NCI-H2196 (cell line): ENCODE measurements around the gene CARM1.
A peak's percentile ranks its signal among the peaks of the same experiment; 100 is the strongest.
"Not testable (repeated sequence)": the region's sequence is repeated elsewhere in the genome, so short reads cannot be mapped to it uniquely, and the experiment has no call there.

Source experiments
- DNase-seq: peaks from one replicate; lab custom pipeline; 2025; ENCODE audit not compliant: unreplicated experiment; lab: John Stamatoyannopoulos, UW

CARM1 gene

DNA sequence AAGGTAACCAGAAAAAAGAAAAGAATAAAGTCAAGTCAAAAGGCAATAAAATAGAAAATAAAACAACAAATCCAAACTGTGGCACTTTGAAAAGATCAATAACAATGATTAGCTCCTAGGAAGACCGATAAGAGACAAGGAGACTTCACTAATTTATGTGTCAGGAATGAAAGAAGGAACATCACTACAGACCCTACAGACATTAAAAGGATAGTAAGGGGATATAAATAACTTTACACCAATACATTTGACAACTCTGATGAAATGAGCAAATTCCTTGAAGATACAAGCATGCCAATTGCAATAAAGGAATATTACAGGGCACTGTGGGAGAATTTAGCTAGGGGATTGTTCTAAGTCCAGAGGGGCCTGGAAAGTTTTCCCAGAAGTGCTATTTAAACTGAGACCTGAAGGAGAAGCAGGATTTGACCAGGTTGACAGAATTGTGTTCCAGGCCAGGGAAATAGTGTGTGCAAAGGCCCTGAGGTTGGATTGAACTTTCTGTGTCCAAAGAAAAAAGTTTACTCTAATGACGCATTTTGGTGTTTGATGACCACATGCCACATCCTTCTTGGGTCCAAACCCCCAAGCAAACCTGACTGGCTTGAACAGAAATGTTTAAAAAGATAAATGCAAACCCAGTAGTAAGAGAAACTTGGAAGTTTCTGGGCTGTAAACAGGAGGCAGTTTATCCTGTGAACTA lies 24.7 kb upstream of the CARM1 start:
- no peak for DNase-seq

DNA sequence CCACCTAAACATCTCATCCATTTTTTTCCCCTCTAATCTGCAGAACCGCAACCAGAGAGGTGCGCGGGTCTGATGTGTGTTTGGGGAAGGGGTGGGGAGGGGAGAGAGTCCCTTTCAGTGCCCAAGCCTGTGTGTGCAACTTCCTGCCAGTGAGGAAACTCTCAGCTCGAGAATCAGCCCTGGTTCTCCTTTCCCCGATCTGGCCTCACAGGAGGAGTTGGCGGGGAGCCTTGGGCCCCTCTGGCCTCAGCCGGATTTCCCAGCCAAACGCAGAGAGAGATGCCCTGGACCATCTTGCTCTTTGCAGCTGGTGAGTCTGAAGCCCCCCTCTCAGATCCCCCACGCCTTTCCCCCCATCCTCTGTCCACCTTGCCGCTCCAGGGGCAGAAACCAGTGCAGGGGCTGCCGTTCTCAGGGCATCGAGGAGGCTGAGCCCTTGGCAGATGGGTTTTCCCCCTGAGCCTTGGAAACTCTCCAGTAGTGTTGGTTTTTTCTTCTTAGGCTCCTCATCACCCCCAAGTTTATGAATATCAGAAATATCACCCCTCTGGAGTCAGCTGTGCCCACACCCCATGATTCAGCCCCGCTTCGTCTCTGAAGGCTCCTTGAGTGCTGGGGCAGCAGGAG lies 23.0 kb upstream of the CARM1 start, which contains the start of gene C19orf38:
Gene C19orf38 (plus strand): TSS at position 186 of the 627 bp plus-strand sequence. CDS start 94 bp downstream, at position 280.
- DNase-seq, result no peak

DNA sequence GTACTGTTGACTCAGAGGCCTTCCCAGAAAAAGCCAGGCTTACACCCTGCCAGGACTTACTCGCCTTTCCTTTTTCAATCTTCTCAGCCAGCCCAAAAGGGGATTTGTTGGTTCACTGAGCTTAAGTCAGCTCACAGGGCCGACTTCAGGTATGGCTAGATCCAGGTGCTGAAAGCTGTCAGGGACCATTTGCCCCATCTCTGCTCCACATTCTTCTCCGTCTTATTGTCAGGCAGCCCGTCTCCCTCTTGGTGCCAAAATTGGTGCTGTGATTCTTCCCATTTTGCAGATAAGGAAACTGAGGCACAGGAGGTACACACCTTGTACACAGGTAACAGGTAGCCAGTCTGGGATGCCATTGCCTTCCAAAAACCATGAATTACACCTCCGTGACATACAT lies 20.7 kb upstream of the CARM1 start:
- no peak for DNase-seq

DNA sequence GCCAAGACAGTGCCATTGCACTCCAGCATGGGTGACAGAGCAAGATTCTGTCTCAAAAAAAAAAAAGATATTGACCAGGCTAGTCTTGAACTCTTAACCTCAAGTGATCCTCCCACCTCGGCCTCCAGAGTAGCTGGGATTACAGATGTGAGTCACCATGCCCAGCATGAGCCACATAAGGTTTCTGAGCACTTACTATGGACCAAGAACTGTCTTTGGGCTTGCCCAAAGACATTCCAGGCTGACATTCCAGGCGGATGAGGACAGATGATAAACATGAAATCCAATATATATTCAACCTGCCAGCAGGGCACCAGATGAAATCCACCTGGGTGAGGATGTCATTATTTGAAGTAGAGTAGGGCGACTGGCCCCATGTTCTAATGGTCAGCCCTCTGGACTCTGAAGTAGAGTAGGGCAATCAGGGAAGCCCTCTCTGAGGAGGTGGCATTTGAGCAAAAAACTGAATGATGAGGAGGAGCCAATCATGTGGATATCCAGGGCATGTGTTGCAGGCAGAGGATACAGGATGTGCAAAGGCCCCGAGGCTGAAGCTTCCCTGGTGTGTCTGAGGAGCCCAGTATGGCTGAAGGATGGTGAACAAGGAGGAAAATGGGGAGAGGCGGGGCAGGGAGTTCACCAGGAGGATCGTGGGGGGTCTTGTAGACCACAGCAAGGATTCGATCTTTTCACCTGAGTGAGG lies 19.1 kb upstream of the CARM1 start:
- no peak for DNase-seq

DNA sequence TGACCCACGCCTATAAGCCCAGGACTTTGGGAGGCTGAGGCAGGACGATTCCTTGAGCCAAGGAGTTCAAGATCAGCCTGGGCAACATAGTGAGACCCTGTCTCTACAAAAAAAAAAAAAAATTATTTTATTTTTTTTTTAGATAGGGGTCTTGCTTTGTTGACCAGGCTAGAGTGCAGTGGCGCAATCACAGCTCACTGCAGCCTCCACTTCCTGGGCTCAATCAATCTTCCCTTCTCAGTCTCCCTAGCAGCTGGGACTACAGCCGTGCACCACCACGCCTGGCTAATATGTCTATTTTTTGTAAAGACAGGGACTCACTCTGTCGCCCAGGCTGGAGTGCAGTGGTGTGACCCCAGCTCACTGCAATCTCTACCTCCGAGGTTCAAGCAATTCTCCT lies 18.4 kb upstream of the CARM1 start:
- DNase-seq, result no peak

DNA sequence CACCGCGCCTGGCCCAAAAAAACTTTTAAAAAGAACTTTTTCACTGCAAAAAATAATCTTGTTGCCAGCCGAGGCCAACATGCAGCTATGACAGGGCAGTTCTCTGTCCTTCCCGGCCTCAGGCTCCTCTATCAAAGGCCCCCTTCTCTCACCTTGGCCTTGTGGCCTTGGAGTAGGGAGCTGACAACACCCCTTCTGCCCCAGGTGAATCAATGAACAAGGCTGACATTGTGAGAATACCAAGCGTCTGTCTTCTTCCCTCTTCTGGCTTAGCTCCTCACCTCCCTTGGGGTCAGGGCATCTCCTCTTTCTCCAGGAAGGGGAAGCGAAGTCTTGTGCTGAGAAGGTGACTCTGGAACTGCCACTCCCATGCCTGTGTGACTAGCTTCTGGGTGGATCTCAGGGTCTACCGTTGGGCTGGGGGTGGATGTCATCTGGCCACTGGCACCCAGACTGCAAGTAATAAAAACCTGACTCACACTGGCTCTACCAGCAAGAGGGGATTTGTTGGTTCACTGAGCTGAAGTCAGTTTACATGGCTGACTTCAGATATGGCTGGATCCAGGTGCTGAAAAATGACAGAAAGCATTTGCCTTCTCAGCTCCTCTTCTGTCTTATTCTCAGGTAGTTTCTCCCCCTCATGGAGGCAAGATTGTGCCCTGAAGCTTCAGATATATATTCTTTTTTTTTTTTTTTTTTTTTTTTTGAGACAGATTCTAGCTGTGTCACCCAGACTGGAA lies 16.8 kb upstream of the CARM1 start:
- DNase-seq, result no peak

DNA sequence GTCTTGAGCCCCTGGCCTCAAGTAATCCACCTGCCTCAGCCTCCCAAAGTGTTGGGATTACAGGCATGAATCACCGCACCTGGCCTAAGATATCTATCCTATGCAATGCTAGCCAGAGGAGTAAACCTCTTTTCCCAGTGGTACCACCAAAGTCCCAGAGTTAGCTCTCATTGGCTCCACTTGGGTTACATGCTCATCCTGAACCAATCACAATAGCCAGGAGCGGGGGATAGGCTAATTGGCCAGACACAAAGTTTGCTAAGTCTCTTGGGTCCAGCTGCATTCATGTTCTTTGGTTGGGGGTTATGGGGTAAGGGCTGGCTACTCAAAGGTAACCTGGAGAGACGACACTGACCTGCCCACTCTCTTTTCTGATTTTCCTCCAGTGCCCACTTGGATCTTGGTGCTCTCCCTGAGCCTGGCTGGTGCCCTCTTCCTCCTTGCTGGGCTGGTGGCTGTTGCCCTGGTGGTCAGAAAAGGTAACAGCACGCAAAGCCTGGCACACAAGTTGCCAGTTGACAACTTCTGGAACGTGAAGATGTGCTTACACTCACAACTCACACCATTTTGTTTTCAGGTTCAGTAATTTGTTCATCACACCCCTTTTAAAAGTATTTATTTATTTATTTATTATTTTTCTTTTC lies 15.4 kb upstream of the CARM1 start:
- DNase-seq, result no peak

DNA sequence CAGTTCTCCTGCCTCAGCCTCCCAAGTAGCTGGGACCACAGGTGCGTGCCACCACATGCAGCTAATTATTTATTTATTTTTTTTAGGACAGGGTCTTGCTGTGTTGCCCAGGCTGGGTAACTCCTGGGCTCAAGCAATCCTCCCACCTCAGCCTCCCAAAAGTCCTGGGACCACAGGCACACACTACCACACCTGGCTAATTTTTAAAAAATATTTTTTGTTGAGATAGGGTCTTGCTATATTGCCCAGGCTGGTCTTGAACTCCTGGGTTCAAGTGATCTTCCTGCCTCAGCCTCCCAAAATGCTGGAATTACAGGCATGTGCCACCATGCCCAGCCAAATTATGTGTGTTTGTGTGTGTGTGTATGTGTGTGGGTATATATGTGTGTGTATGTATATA lies 14.5 kb upstream of the CARM1 start:
- DNase-seq, result not testable (repeated sequence)

DNA sequence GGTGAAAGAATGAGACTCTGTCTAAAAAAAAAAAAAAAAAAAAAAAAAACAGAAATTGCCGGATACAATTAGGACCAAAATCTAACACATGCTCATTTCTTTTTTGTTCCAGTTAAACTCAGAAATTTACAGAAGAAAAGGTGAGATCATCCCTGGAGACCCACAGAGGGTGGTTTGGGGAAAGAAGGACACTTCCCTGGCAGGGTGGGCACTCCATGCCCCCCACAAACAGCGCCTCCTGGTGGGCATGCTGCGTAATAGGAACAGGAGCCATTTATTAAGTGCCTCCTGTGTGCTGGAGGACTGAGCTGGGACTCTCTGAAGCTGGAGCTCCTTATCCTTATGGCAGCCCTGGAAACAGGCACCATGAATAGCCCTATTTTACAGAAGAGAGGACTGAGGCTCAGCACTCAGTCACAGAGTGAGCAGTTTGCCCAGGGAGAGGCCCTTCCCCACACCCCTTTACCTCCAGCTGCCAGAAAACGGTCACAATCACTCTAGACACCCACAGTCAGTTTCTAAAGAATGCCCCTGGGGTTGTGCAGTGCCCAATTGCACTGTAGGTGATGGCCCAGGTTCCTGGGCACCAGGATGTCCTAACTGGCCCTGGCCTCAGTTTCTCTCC lies 13.0 kb upstream of the CARM1 start:
- DNase-seq, result no peak

DNA sequence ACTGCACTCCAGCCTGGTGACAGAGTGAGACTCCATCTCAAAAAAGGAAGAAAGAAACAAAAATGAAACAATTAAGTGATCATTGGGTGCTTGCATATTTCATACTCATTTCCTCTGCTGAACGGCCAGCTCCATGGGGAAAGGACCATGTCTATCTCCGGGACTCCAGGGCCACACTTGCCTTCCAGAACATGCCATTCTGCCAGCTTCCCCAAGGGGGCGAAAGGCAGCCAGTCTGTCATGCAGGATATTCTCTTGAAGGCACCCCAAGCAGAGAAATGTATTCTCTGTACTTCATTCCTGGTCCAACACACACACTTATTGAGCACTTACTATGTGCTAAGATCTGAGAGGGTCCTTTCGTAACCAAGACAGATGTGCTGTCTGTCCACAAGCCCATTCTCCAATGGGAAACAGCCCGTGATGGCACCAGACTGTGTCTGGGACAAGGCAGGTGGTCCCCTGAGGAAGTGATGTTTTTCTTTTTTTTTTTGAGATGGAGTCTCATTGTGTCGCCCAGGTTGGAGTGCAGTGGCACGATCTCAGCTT lies 10.2 kb upstream of the CARM1 start:
- peak; percentile 14 for DNase-seq

DNA sequence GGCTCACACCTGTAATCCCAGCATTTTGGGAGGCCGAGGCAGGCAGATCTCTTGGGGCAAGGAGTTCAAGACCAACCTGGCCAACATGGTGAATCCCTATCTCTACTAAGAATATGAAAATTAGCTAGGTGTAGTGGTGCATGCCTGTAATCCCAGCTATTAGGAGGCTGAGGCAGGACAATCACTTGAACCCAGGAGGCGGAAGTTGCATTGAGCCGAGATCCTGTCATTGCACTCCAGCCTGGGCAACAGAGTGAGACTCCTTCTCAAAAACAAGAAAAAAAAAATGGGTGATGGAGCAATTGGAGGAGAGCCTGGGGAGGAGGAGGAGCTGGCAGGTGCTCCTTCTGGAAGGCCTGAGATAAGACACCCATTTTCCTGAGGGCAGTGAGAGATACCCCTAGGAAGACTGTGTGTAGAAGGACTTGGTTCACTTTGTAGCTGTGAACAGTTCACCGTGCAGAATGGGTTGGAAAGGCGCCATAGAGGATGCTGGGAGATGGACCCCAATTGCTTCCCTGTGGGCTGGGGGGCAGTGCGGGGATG lies 8.7 kb upstream of the CARM1 start:
- no peak for DNase-seq

DNA sequence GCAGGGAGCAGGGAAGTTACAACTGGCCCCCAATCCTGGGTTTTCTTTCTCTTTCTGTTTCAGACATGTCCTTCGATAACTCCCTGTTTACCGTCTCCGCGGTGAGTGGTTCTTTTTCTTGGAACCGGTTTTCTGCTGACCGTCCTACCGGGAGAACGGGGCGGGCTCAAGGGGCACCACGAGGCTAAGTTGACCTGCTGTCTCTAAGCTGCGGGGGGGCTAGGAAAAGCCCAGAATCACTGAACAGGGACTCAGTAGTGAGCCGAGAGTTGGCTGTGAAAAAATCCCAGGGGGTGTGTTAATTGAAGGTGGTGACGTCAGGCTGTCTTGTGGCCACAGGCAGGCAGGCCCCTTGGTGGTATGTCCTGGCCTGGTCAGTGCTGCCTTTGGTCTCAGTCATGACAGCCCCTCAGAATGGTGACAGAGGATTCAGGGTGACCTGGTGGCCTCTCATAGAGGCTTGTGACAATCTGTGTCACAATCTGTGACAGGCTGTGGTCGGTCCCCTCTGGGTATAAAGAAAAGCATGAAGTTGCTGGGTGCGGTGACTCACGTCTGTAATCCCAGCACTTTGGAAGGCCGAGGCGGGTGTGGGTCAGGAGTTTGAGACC lies 8.1 kb upstream of the CARM1 start:
- DNase-seq, result no peak

DNA sequence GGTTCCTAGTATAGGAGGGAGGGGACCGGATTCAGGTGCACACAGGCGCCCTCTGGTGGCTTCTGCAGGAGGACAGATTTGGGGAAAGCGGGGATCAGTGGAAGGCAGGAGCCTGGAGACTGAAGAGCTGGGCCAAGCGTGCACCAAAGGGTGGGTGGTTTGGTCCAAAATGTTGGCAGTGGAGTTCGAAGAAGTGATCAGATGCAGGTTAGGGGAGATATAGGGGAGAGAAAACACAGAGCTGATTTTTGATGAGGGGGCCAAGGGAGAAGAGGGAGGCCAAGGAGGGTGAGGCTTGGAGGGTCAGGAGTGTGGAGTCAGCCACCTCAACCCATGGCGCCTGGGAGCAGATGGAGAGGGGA lies 6.8 kb upstream of the CARM1 start:
- DNase-seq, result peak; percentile 77

DNA sequence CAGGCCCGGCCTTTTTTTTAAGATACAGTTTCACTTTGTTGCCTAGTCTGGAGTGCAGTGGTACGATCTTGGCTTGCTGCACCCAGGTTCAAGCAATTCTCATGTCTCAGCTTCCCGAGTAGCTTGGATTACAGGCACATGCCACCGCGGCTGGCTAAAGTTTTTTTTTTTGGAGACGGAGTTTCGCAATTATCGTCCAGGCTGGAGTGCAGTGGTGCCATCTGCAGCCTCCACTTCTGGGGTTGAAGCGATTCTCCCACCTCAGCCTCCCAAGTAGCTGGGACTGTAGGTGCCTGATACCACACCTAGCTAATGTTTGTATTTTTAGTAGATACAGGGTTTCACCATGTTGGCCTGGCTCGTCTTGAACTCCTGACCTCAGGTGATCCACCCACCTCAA lies 4.9 kb upstream of the CARM1 start:
- no peak for DNase-seq

DNA sequence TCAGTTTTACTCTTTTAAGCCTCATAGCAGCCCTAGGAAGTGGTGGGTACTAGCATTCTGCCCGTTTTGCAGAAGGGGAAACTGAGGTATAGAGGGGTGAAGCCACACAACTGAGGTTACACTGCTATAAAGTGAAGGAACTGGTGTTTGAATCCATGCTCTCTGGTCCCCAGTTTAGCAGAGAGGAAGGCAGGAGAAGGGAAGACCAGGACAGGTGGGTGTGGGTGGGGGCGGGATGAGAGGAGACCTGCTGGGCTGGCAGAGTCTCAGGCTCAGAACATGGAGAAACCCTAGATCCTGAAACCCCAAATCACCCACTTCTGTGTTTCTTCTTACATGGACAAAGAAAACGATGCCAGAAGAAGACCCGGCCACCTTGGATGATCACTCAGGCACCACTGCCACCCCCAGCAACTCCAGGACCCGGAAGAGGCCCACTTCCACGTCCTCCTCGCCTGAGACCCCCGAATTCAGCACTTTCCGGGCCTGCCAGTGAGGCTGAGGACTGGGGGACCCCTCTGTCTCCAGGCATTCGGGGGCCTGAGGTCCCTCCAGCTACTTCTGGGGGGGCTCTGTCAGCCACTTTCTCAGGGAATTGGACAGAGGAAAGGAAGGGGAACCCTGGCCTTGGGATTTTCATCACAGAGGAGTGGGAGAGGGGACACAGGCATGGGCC lies 2.3 kb upstream of the CARM1 start:
- DNase-seq, result no peak

DNA sequence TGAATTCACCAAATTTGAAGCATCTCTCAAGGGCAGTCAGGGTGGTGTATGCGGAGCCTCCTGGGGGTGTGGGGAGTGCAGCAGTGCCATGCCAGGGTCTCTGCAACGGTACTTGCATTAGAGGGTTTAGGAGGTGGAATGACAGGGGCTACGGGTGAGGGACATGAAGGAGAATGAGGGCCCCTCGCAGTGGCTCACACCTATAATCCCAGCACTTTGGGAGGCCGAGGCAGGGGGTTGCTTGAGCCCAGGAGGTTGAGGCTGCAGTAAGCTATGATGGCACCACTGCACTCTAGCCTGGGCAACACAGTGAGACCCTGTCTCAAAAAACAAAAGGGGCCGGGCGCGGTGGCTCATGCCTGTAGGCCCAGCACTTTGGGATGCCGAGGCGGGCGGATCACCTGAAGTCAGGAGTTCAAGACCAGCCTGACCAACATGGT lies 1.5 kb upstream of the CARM1 start:
- DNase-seq, result not testable (repeated sequence)

DNA sequence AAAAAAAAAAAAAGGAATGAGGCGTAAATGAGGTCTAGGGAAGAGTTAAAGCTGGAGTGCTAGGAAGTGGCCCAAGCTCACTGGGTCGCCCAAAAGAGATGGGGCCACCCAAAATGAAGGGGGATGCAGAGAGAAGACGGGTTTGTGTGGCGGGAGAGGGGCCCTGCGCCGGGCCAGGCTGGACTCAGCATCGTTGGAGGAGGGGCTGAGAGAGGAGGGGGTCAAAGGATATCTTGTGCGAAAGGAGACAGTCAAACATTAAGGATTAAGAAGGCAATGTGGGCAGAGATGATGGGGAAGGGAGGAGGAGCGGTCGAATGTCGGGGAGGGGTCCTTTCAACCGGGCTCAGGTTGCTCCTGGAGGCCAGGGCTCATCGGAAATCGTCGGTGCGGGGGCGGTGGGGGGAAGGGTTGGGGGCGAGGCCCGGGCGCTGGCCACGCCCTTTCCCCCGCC lies 825 bp upstream of the CARM1 start:
- no peak for DNase-seq

DNA sequence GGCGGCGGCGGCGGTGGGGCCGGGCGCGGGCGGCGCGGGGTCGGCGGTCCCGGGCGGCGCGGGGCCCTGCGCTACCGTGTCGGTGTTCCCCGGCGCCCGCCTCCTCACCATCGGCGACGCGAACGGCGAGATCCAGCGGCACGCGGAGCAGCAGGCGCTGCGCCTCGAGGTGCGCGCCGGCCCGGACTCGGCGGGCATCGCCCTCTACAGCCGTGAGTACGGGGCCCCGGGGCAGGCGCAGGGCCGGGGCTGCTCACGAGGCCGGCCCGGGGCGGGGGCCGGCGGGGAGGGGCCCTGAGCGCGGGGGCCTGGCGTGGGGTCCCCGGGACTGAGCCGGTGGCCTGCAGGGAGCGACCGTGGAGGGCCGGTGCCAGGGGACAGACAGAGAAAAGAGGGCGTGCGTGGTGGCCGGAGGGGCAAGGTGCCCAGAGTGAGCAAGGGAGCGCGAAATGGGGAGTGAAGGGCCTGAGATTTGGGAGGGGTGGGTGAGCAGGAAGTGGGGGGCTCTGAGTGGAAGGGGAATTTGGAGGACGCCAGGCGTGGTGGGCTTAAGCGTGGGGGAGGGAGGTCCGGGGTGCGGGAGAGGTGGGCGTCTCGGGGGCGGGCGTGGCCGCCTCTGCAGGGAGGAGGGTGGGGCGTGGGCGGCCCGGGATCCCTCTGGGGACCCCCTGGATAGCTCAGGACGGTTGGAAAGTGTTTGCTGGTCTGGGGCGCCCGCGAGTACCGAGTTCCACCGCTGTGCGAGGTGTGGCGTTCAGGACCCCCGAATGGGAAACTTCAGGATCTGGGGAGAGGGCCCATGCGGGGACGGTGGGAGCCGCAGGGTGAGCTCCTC lies 575 bp downstream of the CARM1 start:
- no peak for DNase-seq
